SK-N-SH (cell line): Measurements from ENCODE around the gene FBXL5. TPM values are rescaled to one million over a fixed set of nuclear protein-coding genes. Genes with fewer than 3 reads are reported as not detected.

Source experiments
- CTCF ChIA-PET: fragments of 300-600, 350-600 bp; formaldehyde crosslinking; extraction: SDS; loops from one replicate; lab custom pipeline; 2021; lab: Yijun Ruan, JAX
- POLR2A ChIA-PET: fragments of 350-600 bp; sonication (Branson Sonifier 250); formaldehyde crosslinking; extraction: SDS; loops from one replicate; lab custom pipeline; 2020; ENCODE audit warnings: antibody characterized with exemption, inconsistent platforms; lab: Yijun Ruan, JAX
- DNase-seq: peaks from one replicate; pipeline ENCODE4 v3.0.0; 2012
- H2AFZ ChIP-seq: fragments of 200-600 bp; sonication (generic); 2 replicates; pipeline ENCODE4 v1.8.1; 2016; ENCODE audit warnings: antibody characterized with exemption, mild to moderate bottlenecking, low read depth
- H3F3A ChIP-seq: fragments of 200-600 bp; sonication (generic); replicated peaks from 2 replicates; pipeline ENCODE3; 2016; ENCODE audit warnings: antibody characterized with exemption, mild to moderate bottlenecking; ENCODE audit not compliant: insufficient read depth
- H3K27ac ChIP-seq, 2 experiments: fragments of 200-500 bp in 1 of 2; fragments of 200-600 bp in 1 of 2; sonication (Bioruptor generic) in 1 of 2; sonication (generic), shearing (Covaris generic) in 1 of 2; 2 replicates each; pipeline versions ENCODE4 v1.5.1 to v1.6.1; 2014 to 2016; ENCODE audit warnings: low read depth in 2 of 2, inconsistent platforms in 1 of 2, low read length in 1 of 2, mild to moderate bottlenecking in 1 of 2, mixed read lengths in 1 of 2
- H3K27me3 ChIP-seq: fragments of 200-600 bp; sonication (generic), shearing (Covaris generic); 2 replicates; pipeline ENCODE4 v1.6.1; 2016; ENCODE audit warnings: mixed run types; ENCODE audit not compliant: insufficient read depth
- H3K36me3 ChIP-seq, 2 experiments: fragments of 200-500 bp in 1 of 2; fragments of 200-600 bp in 1 of 2; sonication (Bioruptor generic) in 1 of 2; sonication (generic) in 1 of 2; replicated peaks in 1 of 2; 2 replicates each; pipeline versions ENCODE3 to v1.5.1; 2014 to 2016; ENCODE audit warnings: low read length in 1 of 2, mild to moderate bottlenecking in 1 of 2; ENCODE audit not compliant: insufficient read depth in 2 of 2, control insufficient read depth in 1 of 2
- H3K4me1 ChIP-seq, 2 experiments: fragments of 200-500 bp in 1 of 2; fragments of 200-600 bp in 1 of 2; sonication (Bioruptor generic) in 1 of 2; sonication (generic), shearing (Covaris generic) in 1 of 2; 2 replicates each; pipeline versions ENCODE4 v1.5.1 to v1.6.1; 2014 to 2016; ENCODE audit warnings: low read depth in 1 of 2, low read length in 1 of 2, mixed run types in 1 of 2; ENCODE audit not compliant: insufficient read depth in 2 of 2, control insufficient read depth in 1 of 2
- H3K4me2 ChIP-seq: fragments of 200-600 bp; sonication (generic), shearing (Covaris generic); 2 replicates; pipeline ENCODE4 v1.6.1; 2017; ENCODE audit warnings: mixed run types
- H3K4me3 ChIP-seq, 2 experiments: fragments of 200-500 bp in 1 of 2; fragments of 200-600 bp in 1 of 2; sonication (Bioruptor generic) in 1 of 2; sonication (generic), shearing (Covaris generic) in 1 of 2; 2 replicates each; pipeline versions ENCODE4 v1.5.1 to v1.8.1; 2014 to 2016; ENCODE audit warnings: low read depth in 2 of 2, inconsistent platforms in 1 of 2, low read length in 1 of 2, mild to moderate bottlenecking in 1 of 2, mixed read lengths in 1 of 2, moderate library complexity in 1 of 2
- H3K79me2 ChIP-seq: fragments of 200-600 bp; sonication (generic); 2 replicates; pipeline ENCODE4 v1.8.1; 2017; ENCODE audit warnings: mild to moderate bottlenecking; ENCODE audit not compliant: insufficient read depth
- H3K9ac ChIP-seq: fragments of 200-600 bp; sonication (generic); 2 replicates; pipeline ENCODE4 v1.6.1; 2017; ENCODE audit warnings: mixed run types
- H3K9me2 ChIP-seq: fragments of 200-600 bp; sonication (generic); 2 replicates; pipeline ENCODE4 v1.6.1; 2017; ENCODE audit warnings: mixed run types
- H3K9me3 ChIP-seq: fragments of 200-600 bp; sonication (generic); 2 replicates; pipeline ENCODE4 v1.6.1; 2017; ENCODE audit warnings: mixed run types, mild to moderate bottlenecking, moderate library complexity
- H4K20me1 ChIP-seq: fragments of 200-600 bp; sonication (generic); 2 replicates; pipeline ENCODE4 v1.6.1; 2017; ENCODE audit warnings: mild to moderate bottlenecking, mixed run types; ENCODE audit not compliant: insufficient read depth
- ELF1 ChIP-seq: IDR thresholded peaks from 2 replicates; pipeline ENCODE4 v1.4.0; 2012
- EP300 ChIP-seq, 2 experiments: IDR thresholded peaks; 2 replicates each; pipeline versions ENCODE4 v1.4.0 to v1.6.1; 2012; ENCODE audit warnings: borderline replicate concordance in 1 of 2, low read depth in 1 of 2, low read length in 1 of 2
- EZH2phosphoT487 ChIP-seq: fragments of 200-600 bp; sonication (generic); IDR thresholded peaks from 2 replicates; pipeline ENCODE4 v1.6.1; 2017; ENCODE audit warnings: low read depth, mixed run types, mild to moderate bottlenecking, antibody characterized with exemption, moderate library complexity, borderline replicate concordance
- FOSL2 ChIP-seq: IDR thresholded peaks from 2 replicates; pipeline ENCODE4 v1.4.0; 2012; ENCODE audit warnings: low read depth, mild to moderate bottlenecking, moderate library complexity, borderline replicate concordance
- GABPA ChIP-seq: IDR thresholded peaks from 2 replicates; pipeline ENCODE4 v1.4.0; 2012; ENCODE audit warnings: low read depth, mild to moderate bottlenecking
- GATA2 ChIP-seq: sonication (generic); formaldehyde crosslinking; IDR thresholded peaks from 2 replicates; pipeline ENCODE4 v1.5.0; 2020; ENCODE audit warnings: mild to moderate bottlenecking, missing genetic modification reagents
- JUND ChIP-seq: IDR thresholded peaks from 2 replicates; pipeline ENCODE4 v1.4.0; 2012
- MAX ChIP-seq: IDR thresholded peaks from 2 replicates; pipeline ENCODE4 v1.4.0; 2012; ENCODE audit warnings: low read depth
- RAD21 ChIP-seq: IDR thresholded peaks from 2 replicates; pipeline ENCODE4 v1.6.1; 2012; ENCODE audit warnings: mild to moderate bottlenecking, low read length
- REST ChIP-seq: IDR thresholded peaks from 2 replicates; pipeline ENCODE4 v1.6.1; 2012; ENCODE audit warnings: mild to moderate bottlenecking, low read depth, low read length, moderate library complexity
- RFX5 ChIP-seq: IDR thresholded peaks from 2 replicates; pipeline ENCODE4 v1.6.1; 2012; ENCODE audit warnings: mild to moderate bottlenecking, improper control_type of control experiment, low read length
- USF1 ChIP-seq: IDR thresholded peaks from 2 replicates; pipeline ENCODE4 v1.4.0; 2012; ENCODE audit warnings: low read depth, borderline replicate concordance
- ZBTB33 ChIP-seq: IDR thresholded peaks from 2 replicates; pipeline ENCODE4 v1.4.0; 2012; ENCODE audit warnings: low read depth, borderline replicate concordance
- WGBS: methylation state at CpG from one replicate; pipeline ENCODE4 v1.1.6; 2017; ENCODE audit warnings: low lambda C conversion rate; 5-methylcytosine and 5-hydroxymethylcytosine counted together
- polyA plus RNA-seq, 3 experiments: library from polyadenylated mRNA; depleted of rRNA; stranded (reverse); fragments of >200 nt; gene quantifications; 2 replicates each; pipeline ENCODE4 v1.2.3, GENCODE V29; 2012

The FBXL5 gene
- polyA plus RNA-seq, 1 of the 3 experiments (the other 2 are of a cell fraction) = 13.5 TPM

- no peak overlapping the region for H3K4me2 ChIP-seq
- no peaks in the 10 kb centered on the region for H3K9me3 ChIP-seq
- H3K9me2 ChIP-seq = no peaks in the 10 kb centered on the region
- DNase-seq = no peak
- WGBS = 99% methylated on average over 2 of the region's 2 CpGs
- H3K4me1 ChIP-seq = no peaks in the 10 kb centered on the region; a peak in 1 of 4 replicates
- no peak overlapping the region for H3K27ac ChIP-seq
- no peaks in the 10 kb centered on the region for H3K27me3 ChIP-seq
- H3F3A ChIP-seq = peaks cover 8% of the 10 kb centered on the region
- peaks cover 5% of the 10 kb centered on the region for H4K20me1 ChIP-seq
- ChIA-PET POLR2A (no interaction called here), CTCF (no interaction called here)
- peaks cover 54% of the 10 kb centered on the region for H3K79me2 ChIP-seq
- peaks cover 32 to 40% of the 10 kb centered on the region in 2 experiments for H3K36me3 ChIP-seq
- no peak overlapping the region for H3K4me3 ChIP-seq
- no peak overlapping the region for H3K9ac ChIP-seq
- H2AFZ ChIP-seq = no peak overlapping the region
- TF ChIP-seq JUND (no peak), USF1 (no peak), RAD21 (no peak), MAX (no peak), GATA2 (CRISPR knock-in tag) (no peak), EZH2phosphoT487 (no peak)
- TF ChIP-seq, all 33 proteins: peak for 0
These were observed 43.0 kb downstream of the FBXL5 start for GRCh38 chr4:15612136-15612535.

- 93% methylated on average over 2 of the region's 2 CpGs for WGBS
- no peak overlapping the region for H3K4me2 ChIP-seq
- H4K20me1 ChIP-seq = no peaks in the 10 kb centered on the region; the same call in 1 of the 2 replicates
- H2AFZ ChIP-seq = no peak overlapping the region
- H3K9me2 ChIP-seq = no peaks in the 10 kb centered on the region
- peaks cover 37 to 47% of the 10 kb centered on the region in 2 experiments for H3K36me3 ChIP-seq
- ChIA-PET CTCF (no interaction called here), POLR2A (no interaction called here)
- no peaks in the 10 kb centered on the region for H3K27me3 ChIP-seq
- H3K9ac ChIP-seq = no peak overlapping the region
- H3K4me1 ChIP-seq = no peaks in the 10 kb centered on the region; a peak in 1 of 4 replicates
- no peak overlapping the region for H3K4me3 ChIP-seq
- H3K79me2 ChIP-seq = peaks cover 46% of the 10 kb centered on the region
- no peak overlapping the region for H3K27ac ChIP-seq
- DNase-seq = no peak
- TF ChIP-seq FOSL2 = no peak
- TF ChIP-seq ELF1 = no peak
- TF ChIP-seq, all 33 proteins: peak for 0
- H3F3A ChIP-seq = peaks cover 8% of the 10 kb centered on the region
- no peaks in the 10 kb centered on the region for H3K9me3 ChIP-seq
These were observed 44.3 kb downstream of the FBXL5 start for GRCh38 chr4:15610855-15611254.

- POLR2A ChIA-PET = no interaction called here
- no peaks in the 10 kb centered on the region; a peak in 1 of 4 replicates for H3K4me1 ChIP-seq
- TF ChIP-seq RFX5 = no peak
- no peak for TF ChIP-seq JUND
- TF ChIP-seq ZBTB33 = no peak
- no peak for TF ChIP-seq GABPA
- TF ChIP-seq REST = no peak
- TF ChIP-seq USF1 = no peak
- no peak for TF ChIP-seq EP300 (IDR thresholded peaks at IDR 0.05; ENCODE audit: borderline replicate concordance in 1 of 2, low read depth in 1 of 2, low read length in 1 of 2)
These were observed 49.6 kb downstream of the FBXL5 start for GRCh38 chr4:15605537-15605936.

More at GRCh38 chr4:15605537-15605936, 49.6 kb downstream of the FBXL5 start:
- H3K9me3 ChIP-seq = no peaks in the 10 kb centered on the region
- CTCF ChIA-PET = interaction anchor here (1.4 kb wide), 1 partner anchor 277 kb away, joined by 3 read pairs; no protein-coding TSS in a partner anchor
- H3K9me2 ChIP-seq = no peaks in the 10 kb centered on the region
- peaks cover 57 to 64% of the 10 kb centered on the region in 2 experiments for H3K36me3 ChIP-seq
- no peak overlapping the region for H3K4me2 ChIP-seq
- H2AFZ ChIP-seq = no peak overlapping the region
- no peaks in the 10 kb centered on the region for H3K27me3 ChIP-seq
- no peaks in the 10 kb centered on the region for H4K20me1 ChIP-seq
- WGBS = 98% methylated on average over 5 of the region's 5 CpGs
- H3K9ac ChIP-seq = no peak overlapping the region
- no peak overlapping the region for H3K4me3 ChIP-seq
- no peaks in the 10 kb centered on the region for H3F3A ChIP-seq
- H3K79me2 ChIP-seq = peaks cover 18% of the 10 kb centered on the region
- no peak overlapping the region for H3K27ac ChIP-seq
- DNase-seq = no peak
